Smooth muscle cell (in vitro differentiated cells): Measurements from ENCODE around the gene PPM1E. TPM values are rescaled to one million over a fixed set of nuclear protein-coding genes. Genes with fewer than 3 reads are reported as not detected.
A peak's percentile ranks its signal among the peaks of the same experiment; 100 is the strongest.

Source experiments
- DNase-seq: peaks from one replicate; lab custom pipeline; 2025; ENCODE audit not compliant: unreplicated experiment; lab: John Stamatoyannopoulos, UW
- H2AFZ ChIP-seq: fragments of 200-600 bp; sonication (generic); 2 replicates; pipeline ENCODE4 v1.6.0; 2016; ENCODE audit warnings: antibody characterized with exemption, low read depth, mild to moderate bottlenecking
- H3F3A ChIP-seq: fragments of 200-600 bp; sonication (generic); 2 replicates; pipeline ENCODE4 v1.6.0; 2017; ENCODE audit warnings: antibody characterized with exemption, low read depth
- H3K27ac ChIP-seq: fragments of 200-600 bp; sonication (generic); 2 replicates; pipeline ENCODE4 v1.5.1; 2016; ENCODE audit warnings: low read depth, mild to moderate bottlenecking
- H3K27me3 ChIP-seq: fragments of 200-600 bp; sonication (generic); 2 replicates; pipeline ENCODE4 v1.6.1; 2016; ENCODE audit warnings: low read depth, mild to moderate bottlenecking
- H3K36me3 ChIP-seq: fragments of 200-600 bp; sonication (generic); 2 replicates; pipeline ENCODE4 v1.5.1; 2016; ENCODE audit warnings: low read depth
- H3K4me1 ChIP-seq: fragments of 200-600 bp; sonication (generic); 2 replicates; pipeline ENCODE4 v1.5.1; 2016; ENCODE audit warnings: low read depth
- H3K4me2 ChIP-seq: fragments of 200-600 bp; sonication (generic); 2 replicates; pipeline ENCODE4 v1.6.0; 2016; ENCODE audit warnings: mild to moderate bottlenecking
- H3K4me3 ChIP-seq: fragments of 200-600 bp; sonication (generic); 2 replicates; pipeline ENCODE4 v1.5.1; 2016; ENCODE audit warnings: mild to moderate bottlenecking
- H3K79me2 ChIP-seq: fragments of 200-600 bp; sonication (generic); 2 replicates; pipeline ENCODE4 v1.6.0; 2016; ENCODE audit warnings: low read depth, mild to moderate bottlenecking
- H3K9ac ChIP-seq: fragments of 200-600 bp; sonication (generic); 2 replicates; pipeline ENCODE4 v1.6.0; 2016; ENCODE audit warnings: low read depth
- H3K9me3 ChIP-seq: fragments of 200-600 bp; sonication (generic); replicated peaks from 2 replicates; pipeline ENCODE4 v1.5.1; 2016; ENCODE audit warnings: low read depth
- H4K20me1 ChIP-seq: fragments of 200-600 bp; sonication (generic); 2 replicates; pipeline ENCODE4 v1.6.0; 2016; ENCODE audit warnings: low read depth
- CTCF ChIP-seq: fragments of 200-600 bp; sonication (generic); IDR thresholded peaks from 2 replicates; pipeline ENCODE4 v1.5.1; 2017; ENCODE audit warnings: borderline replicate concordance, mild to moderate bottlenecking, antibody characterized with exemption; ENCODE audit not compliant: insufficient read depth, poor library complexity, severe bottlenecking
- WGBS: methylation state at CpG from one replicate; pipeline ENCODE4 v1.1.7; 2016; ENCODE audit warnings: low lambda C conversion rate; 5-methylcytosine and 5-hydroxymethylcytosine counted together
- polyA plus RNA-seq: library from polyadenylated mRNA; unstranded; fragments of >200 nt; fragmentation: Nextera tagmentation; extraction: Ambion mirVana; gene quantifications from 2 replicates; pipeline ENCODE4 v1.2.1, GENCODE V29; 2016
- total RNA-seq: library from RNA; depleted of rRNA; stranded (reverse); fragments of >200 nt; gene quantifications from 2 replicates; pipeline ENCODE4 v1.2.3, GENCODE V29; 2014

PPM1E gene
- total and polyA plus RNA-seq, 2 experiments from 2014 or later, result 0.29 to 0.72 TPM

- Histone ChIP-seq H3K4me2 (no peak overlapping the region), H3K4me1 (peaks cover 13% of the 10 kb centered on the region), H3K9me3 (no peaks in the 10 kb centered on the region), H4K20me1 (no peaks in the 10 kb centered on the region), H3K4me3 (no peak overlapping the region), H3K27me3 (peaks cover 19% of the 10 kb centered on the region), H2AFZ (no peak overlapping the region), H3K36me3 (no peaks in the 10 kb centered on the region), H3K9ac (no peak overlapping the region), H3K79me2 (no peaks in the 10 kb centered on the region), H3K27ac (no peak overlapping the region), H3F3A (no peaks in the 10 kb centered on the region)
- 89% methylated on average over 2 of the region's 2 CpGs for WGBS
- no peak for TF ChIP-seq CTCF
- no peak for DNase-seq
These were observed 2.6 kb upstream of the PPM1E start for GRCh38 chr17:58753026-58753425.

GRCh38 chr17:58755269-58755576 lies 431 bp upstream of the PPM1E start:
- 34% methylated on average over 2 of the region's 2 CpGs for WGBS
- Histone ChIP-seq H3K4me3 (peak overlapping the region; percentile 86), H3F3A (no peaks in the 10 kb centered on the region), H3K4me2 (peak overlapping the region; percentile 100), H3K9ac (no peak overlapping the region), H2AFZ (peak overlapping the region; percentile 97), H3K79me2 (no peaks in the 10 kb centered on the region), H4K20me1 (no peaks in the 10 kb centered on the region), H3K36me3 (no peaks in the 10 kb centered on the region), H3K27ac (no peak overlapping the region), H3K27me3 (peaks cover 41% of the 10 kb centered on the region), H3K4me1 (peaks cover 14% of the 10 kb centered on the region), H3K9me3 (no peaks in the 10 kb centered on the region)
- TF ChIP-seq CTCF, result no peak
- no peak for DNase-seq

GRCh38 chr17:58756246-58757161 lies 850 bp downstream of the PPM1E start:
- Histone ChIP-seq H4K20me1 (no peaks in the 10 kb centered on the region), H3K9me3 (no peaks in the 10 kb centered on the region), H3K4me2 (peak overlapping the region; percentile 100), H3K4me3 (peak overlapping the region; percentile 86), H2AFZ (peak overlapping the region; percentile 97), H3K9ac (no peak overlapping the region), H3K4me1 (peaks cover 14% of the 10 kb centered on the region), H3K79me2 (no peaks in the 10 kb centered on the region), H3F3A (no peaks in the 10 kb centered on the region), H3K27ac (no peak overlapping the region), H3K36me3 (no peaks in the 10 kb centered on the region), H3K27me3 (peaks cover 51% of the 10 kb centered on the region)
- no peak for DNase-seq
- no peak for TF ChIP-seq CTCF
- WGBS, result 3% methylated on average over 32 of the region's 72 CpGs

- no peak overlapping the region for H3K9ac ChIP-seq
- DNase-seq, result no peak
- 78% methylated on average over 5 of the region's 5 CpGs for WGBS
- no peak for TF ChIP-seq CTCF
- peak overlapping the region; percentile 100 for H3K4me2 ChIP-seq
- H3K4me3 ChIP-seq, result peak overlapping the region; percentile 86
- H3K9me3 ChIP-seq, result no peaks in the 10 kb centered on the region
- no peaks in the 10 kb centered on the region for H3F3A ChIP-seq
- H3K27me3 ChIP-seq, result peaks cover 51% of the 10 kb centered on the region
- H3K79me2 ChIP-seq, result no peaks in the 10 kb centered on the region
- H4K20me1 ChIP-seq, result no peaks in the 10 kb centered on the region
- peaks cover 14% of the 10 kb centered on the region for H3K4me1 ChIP-seq
- no peaks in the 10 kb centered on the region for H3K36me3 ChIP-seq
- no peak overlapping the region for H3K27ac ChIP-seq
- H2AFZ ChIP-seq, result peak overlapping the region; percentile 97
These were observed 1.5 kb downstream of the PPM1E start for GRCh38 chr17:58757162-58757613.
